ENCODE data around the gene PAIP1.
A peak's percentile ranks its signal among the peaks of the same experiment; 100 is the strongest.
"Not testable (repeated sequence)": the region's sequence is repeated elsewhere in the genome, so short reads cannot be mapped to it uniquely, and the experiment has no call there.

The PAIP1 gene

GRCh38 chr5:43514816-43515677 is 41.8 kb downstream of the PAIP1 start, which contains the start of gene C5orf34:
C5orf34 (minus strand) TSS chr5:43515148; CDS start chr5:43509339, 5,809 bp downstream.
- H3K36me3 ChIP-seq (ENCODE audit: control insufficient read depth, insufficient read depth, low read length, severe bottlenecking): no peaks in the 10 kb centered on the region
- H3K4me3 ChIP-seq (ENCODE audit: low read length): peak within 1 kb of the TSS; percentile 86
- DNase-seq (ENCODE audit: low read depth): peak; percentile 99
- no peaks in the 10 kb centered on the region for H3K27me3 ChIP-seq (replicated peaks; ENCODE audit: control insufficient read depth, insufficient read depth, low read length)
- no peaks in the 10 kb centered on the region for H3K9me3 ChIP-seq (ENCODE audit: control insufficient read depth, low read length)
- peaks cover 16% of the 10 kb centered on the region for H3K4me1 ChIP-seq (ENCODE audit: control insufficient read depth, insufficient read depth, low read length)
- peak within 1 kb of the TSS; percentile 93 for H3K9ac ChIP-seq (ENCODE audit: low read length)

GRCh38 chr5:43514471-43514815 is 42.4 kb downstream of the PAIP1 start:
- no peaks in the 10 kb centered on the region for H3K9me3 ChIP-seq (ENCODE audit: control insufficient read depth, low read length)
- H3K9ac ChIP-seq (ENCODE audit: low read length): peak overlapping the region; percentile 93
- H3K4me3 ChIP-seq (ENCODE audit: low read length): peak overlapping the region; percentile 86
- DNase-seq (ENCODE audit: low read depth): peak; percentile 80
- peaks cover 16% of the 10 kb centered on the region for H3K4me1 ChIP-seq (ENCODE audit: control insufficient read depth, insufficient read depth, low read length)
- no peaks in the 10 kb centered on the region for H3K36me3 ChIP-seq (ENCODE audit: control insufficient read depth, insufficient read depth, low read length, severe bottlenecking)
- no peaks in the 10 kb centered on the region for H3K27me3 ChIP-seq (replicated peaks; ENCODE audit: control insufficient read depth, insufficient read depth, low read length)

- peaks cover 16% of the 10 kb centered on the region for H3K4me1 ChIP-seq (ENCODE audit: control insufficient read depth, insufficient read depth, low read length)
- H3K4me3 ChIP-seq (ENCODE audit: low read length): peak overlapping the region; percentile 86
- peak; percentile 22 for DNase-seq (ENCODE audit: low read depth)
- H3K9ac ChIP-seq (ENCODE audit: low read length): peak overlapping the region; percentile 93
- H3K9me3 ChIP-seq (ENCODE audit: control insufficient read depth, low read length): no peaks in the 10 kb centered on the region
- no peaks in the 10 kb centered on the region for H3K27me3 ChIP-seq (replicated peaks; ENCODE audit: control insufficient read depth, insufficient read depth, low read length)
- H3K36me3 ChIP-seq (ENCODE audit: control insufficient read depth, insufficient read depth, low read length, severe bottlenecking): no peaks in the 10 kb centered on the region
These were observed 42.9 kb downstream of the PAIP1 start for GRCh38 chr5:43514025-43514424.

GRCh38 chr5:43511062-43511461 is 45.8 kb downstream of the PAIP1 start:
- not testable (repeated sequence) for H3K4me3 ChIP-seq (ENCODE audit: low read length); H3K36me3 ChIP-seq (ENCODE audit: control insufficient read depth, insufficient read depth, low read length, severe bottlenecking); H3K27me3 ChIP-seq (replicated peaks; ENCODE audit: control insufficient read depth, insufficient read depth, low read length); H3K9ac ChIP-seq (ENCODE audit: low read length); H3K9me3 ChIP-seq (ENCODE audit: control insufficient read depth, low read length); DNase-seq (ENCODE audit: low read depth)
- peaks cover 16% of the 10 kb centered on the region for H3K4me1 ChIP-seq (ENCODE audit: control insufficient read depth, insufficient read depth, low read length)

GRCh38 chr5:43498581-43498980 is 58.3 kb downstream of the PAIP1 start:
- Histone ChIP-seq H3K4me1 (ENCODE audit: control insufficient read depth, insufficient read depth, low read length) (no peaks in the 10 kb centered on the region), H3K9ac (ENCODE audit: low read length) (no peak overlapping the region), H3K27me3 (replicated peaks; ENCODE audit: control insufficient read depth, insufficient read depth, low read length) (no peaks in the 10 kb centered on the region), H3K9me3 (ENCODE audit: control insufficient read depth, low read length) (no peaks in the 10 kb centered on the region), H3K4me3 (ENCODE audit: low read length) (no peak overlapping the region), H3K36me3 (ENCODE audit: control insufficient read depth, insufficient read depth, low read length, severe bottlenecking) (no peaks in the 10 kb centered on the region)
- DNase-seq (ENCODE audit: low read depth): no peak

GRCh38 chr5:43497311-43498104 is 59.4 kb downstream of the PAIP1 start:
- Histone ChIP-seq H3K4me1 (ENCODE audit: control insufficient read depth, insufficient read depth, low read length) (no peaks in the 10 kb centered on the region), H3K9ac (ENCODE audit: low read length) (no peak overlapping the region), H3K9me3 (ENCODE audit: control insufficient read depth, low read length) (no peaks in the 10 kb centered on the region), H3K27me3 (replicated peaks; ENCODE audit: control insufficient read depth, insufficient read depth, low read length) (no peaks in the 10 kb centered on the region), H3K36me3 (ENCODE audit: control insufficient read depth, insufficient read depth, low read length, severe bottlenecking) (peaks cover 3% of the 10 kb centered on the region), H3K4me3 (ENCODE audit: low read length) (no peak overlapping the region)
- no peak for DNase-seq (ENCODE audit: low read depth)

- peaks cover 9% of the 10 kb centered on the region for H3K36me3 ChIP-seq (ENCODE audit: control insufficient read depth, insufficient read depth, low read length, severe bottlenecking)
These were observed 65.6 kb downstream of the PAIP1 start for GRCh38 chr5:43491326-43491725.

GRCh38 chr5:43486353-43486752 is 70.5 kb downstream of the PAIP1 start:
- peaks cover 6% of the 10 kb centered on the region for H3K36me3 ChIP-seq (ENCODE audit: control insufficient read depth, insufficient read depth, low read length, severe bottlenecking)
- no peak overlapping the region for H3K4me3 ChIP-seq (ENCODE audit: low read length)
- no peak overlapping the region for H3K9ac ChIP-seq (ENCODE audit: low read length)
- no peak for DNase-seq (ENCODE audit: low read depth)
- H3K9me3 ChIP-seq (ENCODE audit: control insufficient read depth, low read length): no peaks in the 10 kb centered on the region
- peaks cover 17% of the 10 kb centered on the region for H3K4me1 ChIP-seq (ENCODE audit: control insufficient read depth, insufficient read depth, low read length)
- H3K27me3 ChIP-seq (replicated peaks; ENCODE audit: control insufficient read depth, insufficient read depth, low read length): no peaks in the 10 kb centered on the region

More at GRCh38 chr5:43491326-43491725, 65.6 kb downstream of the PAIP1 start:
- Histone ChIP-seq H3K9me3 (ENCODE audit: control insufficient read depth, low read length) (no peaks in the 10 kb centered on the region), H3K9ac (ENCODE audit: low read length) (no peak overlapping the region), H3K4me1 (ENCODE audit: control insufficient read depth, insufficient read depth, low read length) (no peaks in the 10 kb centered on the region), H3K27me3 (replicated peaks; ENCODE audit: control insufficient read depth, insufficient read depth, low read length) (no peaks in the 10 kb centered on the region), H3K4me3 (ENCODE audit: low read length) (no peak overlapping the region)
- DNase-seq (ENCODE audit: low read depth): no peak

- DNase-seq (ENCODE audit: low read depth): no peak
- Histone ChIP-seq H3K4me3 (ENCODE audit: low read length) (no peak overlapping the region), H3K36me3 (ENCODE audit: control insufficient read depth, insufficient read depth, low read length, severe bottlenecking) (peaks cover 6% of the 10 kb centered on the region), H3K4me1 (ENCODE audit: control insufficient read depth, insufficient read depth, low read length) (peaks cover 17% of the 10 kb centered on the region), H3K9ac (ENCODE audit: low read length) (no peak overlapping the region), H3K9me3 (ENCODE audit: control insufficient read depth, low read length) (no peaks in the 10 kb centered on the region), H3K27me3 (replicated peaks; ENCODE audit: control insufficient read depth, insufficient read depth, low read length) (no peaks in the 10 kb centered on the region)
These were observed 71.5 kb downstream of the PAIP1 start for GRCh38 chr5:43485406-43485805.

GRCh38 chr5:43484106-43484849 is 72.6 kb downstream of the PAIP1 start:
- H3K27me3 ChIP-seq (replicated peaks; ENCODE audit: control insufficient read depth, insufficient read depth, low read length): no peaks in the 10 kb centered on the region
- DNase-seq (ENCODE audit: low read depth): peak; percentile 93
- H3K4me1 ChIP-seq (ENCODE audit: control insufficient read depth, insufficient read depth, low read length): peaks cover 17% of the 10 kb centered on the region
- peak overlapping the region; percentile 97 for H3K9ac ChIP-seq (ENCODE audit: low read length)
- H3K36me3 ChIP-seq (ENCODE audit: control insufficient read depth, insufficient read depth, low read length, severe bottlenecking): peaks cover 2% of the 10 kb centered on the region
- no peaks in the 10 kb centered on the region for H3K9me3 ChIP-seq (ENCODE audit: control insufficient read depth, low read length)
- peak overlapping the region; percentile 89 for H3K4me3 ChIP-seq (ENCODE audit: low read length)

All from adipocyte (in vitro differentiated cells).